ENCODE data around the gene ATCAY.

ATCAY gene

GRCh38 chr19:3880471-3881271 lies at the start of gene ATCAY:
Gene ATCAY (plus strand): TSS chr19:3880685. CDS start chr19:3885768, 5,083 bp downstream.
- FAIRE-seq = no peak

GRCh38 chr19:3831601-3832000 lies 48.9 kb upstream of the ATCAY start:
- no peak for FAIRE-seq

DNA sequence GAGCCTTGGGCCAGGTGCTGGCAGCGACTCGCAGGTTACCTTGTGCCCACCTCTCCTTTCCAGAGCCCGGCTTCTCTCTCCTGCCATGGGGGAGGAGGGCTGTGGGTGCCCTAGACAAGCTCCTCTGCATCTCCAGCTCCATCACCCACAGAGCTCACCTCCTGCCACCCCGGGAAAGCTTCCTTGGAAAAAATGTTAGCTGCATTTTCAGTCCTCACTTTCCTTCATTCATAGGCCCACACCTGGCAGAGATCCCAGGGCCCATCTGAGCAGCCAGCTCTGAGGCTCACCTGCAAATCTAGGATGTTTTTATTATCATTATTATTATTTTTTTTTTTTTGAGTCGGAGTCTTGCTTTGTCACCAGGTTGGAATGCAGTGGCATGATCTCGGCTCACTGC lies 48.5 kb upstream of the ATCAY start:
- no peak for FAIRE-seq

- FAIRE-seq = no peak
These were observed 46.7 kb upstream of the ATCAY start for GRCh38 chr19:3833578-3834348.

DNA sequence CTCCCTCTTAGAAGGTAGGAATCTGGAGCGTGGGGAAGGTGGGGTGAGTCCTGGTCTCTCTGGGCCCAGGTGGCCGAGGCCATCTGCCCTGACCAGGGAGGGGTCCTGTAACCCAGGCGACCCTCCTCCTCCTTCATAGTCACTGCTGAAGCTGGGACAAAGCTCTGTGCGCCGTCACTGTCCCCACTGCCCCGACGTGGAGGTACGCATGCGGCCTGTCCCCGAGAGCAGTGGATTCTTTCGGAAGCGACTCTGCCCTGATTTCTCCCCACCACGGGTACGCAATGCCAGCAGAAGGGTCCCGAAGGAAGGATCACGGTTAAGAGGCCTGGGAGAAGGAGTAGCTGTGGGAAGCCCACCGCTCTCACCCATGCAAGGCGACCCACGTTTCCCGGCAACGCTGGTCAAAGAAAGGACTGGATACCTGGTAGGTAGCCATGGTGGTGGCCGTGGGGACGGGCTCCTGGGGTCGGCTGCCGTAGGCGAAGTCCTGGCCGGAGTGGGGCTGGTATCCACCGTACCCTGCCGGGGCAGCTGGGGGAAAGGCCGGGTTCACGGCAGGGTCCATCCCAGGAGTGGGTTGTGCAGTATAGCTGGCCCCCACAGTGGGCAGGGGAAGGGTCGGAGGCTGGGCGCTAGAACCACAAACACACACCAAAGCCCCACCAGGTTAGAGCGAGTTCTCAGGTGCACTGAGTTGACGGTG lies 46.0 kb upstream of the ATCAY start:
- FAIRE-seq = no peak

DNA sequence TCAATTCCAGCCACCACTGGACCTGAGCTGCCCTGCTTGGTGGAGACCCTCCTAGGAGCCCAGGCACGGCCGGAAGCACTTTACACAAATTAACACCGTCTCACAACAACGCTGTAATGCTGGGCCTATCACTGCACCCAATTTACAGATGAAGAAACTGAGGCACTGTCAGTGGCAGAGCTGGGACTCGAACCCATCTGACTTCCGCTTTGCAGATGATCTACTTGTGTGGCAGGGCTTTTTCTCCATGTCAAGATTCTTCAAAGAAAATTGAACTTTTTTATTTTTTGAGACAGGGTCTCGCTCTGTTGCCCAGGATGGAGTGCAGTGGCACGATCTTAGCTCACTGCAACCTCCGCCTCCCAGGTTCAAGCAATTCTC lies 45.4 kb upstream of the ATCAY start:
- FAIRE-seq = no peak

DNA sequence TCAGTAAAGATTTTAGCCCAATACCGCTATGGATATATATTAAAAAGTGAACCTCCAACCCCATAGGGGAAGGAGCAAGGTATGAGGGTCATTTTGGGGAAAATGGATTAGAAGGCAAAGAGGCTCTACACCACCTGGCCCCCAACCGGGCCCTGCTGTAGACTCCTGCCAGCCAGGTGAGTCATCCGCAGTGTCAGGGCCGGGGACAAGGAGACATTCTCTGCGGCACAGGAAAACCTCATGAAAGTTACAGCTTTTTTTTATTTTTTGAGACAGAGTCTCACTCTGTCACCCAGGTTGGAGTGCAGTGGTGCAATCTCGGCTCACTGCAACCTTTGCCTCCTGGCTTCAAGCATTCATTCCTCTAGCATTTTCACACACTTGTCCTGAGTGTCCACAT lies 43.6 kb upstream of the ATCAY start:
- FAIRE-seq = no peak

DNA sequence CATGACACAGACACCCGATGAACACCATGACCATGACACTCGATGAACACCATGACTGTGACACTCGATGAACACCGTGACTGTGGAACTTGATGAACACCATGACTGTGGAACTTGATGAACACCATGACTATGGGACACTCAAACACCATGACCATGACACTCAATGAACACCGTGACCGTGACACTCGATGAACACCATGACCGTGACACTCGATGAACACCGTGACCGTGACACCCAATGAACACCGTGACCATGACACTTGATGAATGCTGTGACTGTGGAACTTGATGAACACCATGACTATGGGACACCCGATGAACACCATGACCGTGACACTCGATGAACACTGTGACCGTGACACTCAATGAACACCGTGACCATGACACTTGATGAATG lies 43.2 kb upstream of the ATCAY start:
- FAIRE-seq = no peak

DNA sequence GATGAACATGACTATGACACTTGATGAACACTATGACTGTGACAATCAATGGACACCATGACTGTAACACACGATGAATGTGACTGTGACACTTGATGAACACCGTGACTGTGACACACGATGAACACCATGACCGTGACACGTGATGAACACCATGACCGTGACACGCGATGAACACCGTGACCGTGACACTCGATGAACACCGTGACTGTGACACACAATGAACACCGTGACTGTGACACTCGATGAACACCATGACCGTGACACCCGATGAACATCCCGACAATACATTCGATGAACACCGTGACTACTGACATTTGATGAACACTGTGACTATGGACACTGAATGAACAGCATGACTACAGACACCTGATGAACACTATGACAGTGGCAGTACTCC lies 42.6 kb upstream of the ATCAY start:
- no peak for FAIRE-seq

- no peak for FAIRE-seq
These were observed 41.8 kb upstream of the ATCAY start for GRCh38 chr19:3838661-3839060.

DNA sequence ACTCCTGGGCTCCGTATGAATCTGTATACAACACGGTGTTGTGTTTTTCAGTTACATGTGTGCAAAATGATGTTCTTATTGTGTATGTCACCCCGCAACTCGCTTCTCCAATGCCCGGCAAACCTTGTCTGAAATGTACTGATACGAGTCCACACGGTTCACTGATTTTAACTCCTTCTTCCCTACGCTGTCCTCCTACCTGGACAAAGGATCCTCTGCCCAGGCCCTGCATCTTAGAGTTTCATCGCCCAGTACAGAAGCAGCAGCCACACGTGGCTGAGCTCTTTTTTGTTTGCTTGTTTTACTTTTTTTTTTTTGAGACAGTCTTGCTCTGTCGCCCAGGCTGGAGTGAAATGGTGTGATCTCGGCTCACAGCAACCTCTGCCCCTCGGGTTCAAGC lies 40.5 kb upstream of the ATCAY start:
- no peak for FAIRE-seq

DNA sequence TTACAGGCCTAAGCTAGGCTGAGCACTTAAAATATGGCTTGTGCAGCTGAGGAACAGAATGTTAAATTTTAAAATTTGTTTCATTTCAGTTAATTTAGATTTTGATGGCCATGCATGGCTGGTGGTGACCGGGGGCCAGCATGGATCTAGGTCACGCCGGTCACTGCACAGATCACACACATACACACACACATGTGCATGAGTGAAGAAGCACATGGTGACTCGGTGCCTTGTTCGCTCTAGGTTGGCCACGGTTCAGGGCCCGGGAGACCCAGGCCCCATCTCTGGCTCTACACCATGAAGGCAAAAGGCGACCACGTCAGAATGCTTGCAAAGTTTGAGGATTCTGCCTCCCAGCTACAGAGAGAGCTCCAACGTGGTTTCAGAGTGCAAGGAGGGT lies 39.7 kb upstream of the ATCAY start:
- no peak for FAIRE-seq

DNA sequence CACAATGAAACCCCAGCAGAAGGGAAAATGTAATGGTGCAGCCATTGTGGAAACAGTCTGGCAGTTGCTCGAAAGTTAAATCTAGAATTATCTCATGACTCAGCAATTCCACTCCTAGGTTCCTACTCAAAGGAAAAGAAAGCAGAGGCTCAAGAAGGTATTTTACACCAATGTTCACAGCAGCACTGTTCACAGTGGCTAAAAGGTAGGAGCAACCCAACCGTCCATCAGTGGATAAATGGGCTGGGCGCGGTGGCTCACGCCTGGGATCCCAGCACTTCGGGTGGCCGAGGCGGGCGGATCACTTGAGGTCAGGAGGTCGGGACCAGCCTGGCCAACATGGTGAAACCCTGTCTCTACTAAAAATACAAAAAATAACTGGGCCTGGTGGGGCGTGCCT lies 37.5 kb upstream of the ATCAY start:
- FAIRE-seq = no peak

GRCh38 chr19:3844596-3844995 lies 35.9 kb upstream of the ATCAY start:
- no peak for FAIRE-seq

DNA sequence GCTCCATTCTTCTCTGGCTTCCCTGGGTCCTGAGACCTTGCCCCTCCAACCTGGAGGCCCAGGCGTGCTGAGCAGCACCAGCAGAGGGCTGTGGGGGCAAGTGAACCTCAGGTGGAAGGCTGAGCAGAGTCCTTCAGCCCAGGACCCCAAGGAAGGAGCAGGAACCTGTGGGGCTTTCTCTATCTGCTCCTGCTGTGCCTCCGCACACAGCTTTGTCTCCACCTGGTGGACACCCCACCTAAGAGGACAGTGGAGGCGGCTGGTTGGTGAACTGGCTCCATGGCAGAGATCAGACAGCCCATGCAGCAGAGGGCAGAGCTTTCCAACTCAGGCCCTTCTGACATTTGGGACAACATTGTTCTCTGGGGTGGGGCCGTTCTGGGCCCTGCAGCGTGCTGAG lies 31.4 kb upstream of the ATCAY start:
- FAIRE-seq = no peak

GRCh38 chr19:3849787-3850186 lies 30.7 kb upstream of the ATCAY start:
- no peak for FAIRE-seq

DNA sequence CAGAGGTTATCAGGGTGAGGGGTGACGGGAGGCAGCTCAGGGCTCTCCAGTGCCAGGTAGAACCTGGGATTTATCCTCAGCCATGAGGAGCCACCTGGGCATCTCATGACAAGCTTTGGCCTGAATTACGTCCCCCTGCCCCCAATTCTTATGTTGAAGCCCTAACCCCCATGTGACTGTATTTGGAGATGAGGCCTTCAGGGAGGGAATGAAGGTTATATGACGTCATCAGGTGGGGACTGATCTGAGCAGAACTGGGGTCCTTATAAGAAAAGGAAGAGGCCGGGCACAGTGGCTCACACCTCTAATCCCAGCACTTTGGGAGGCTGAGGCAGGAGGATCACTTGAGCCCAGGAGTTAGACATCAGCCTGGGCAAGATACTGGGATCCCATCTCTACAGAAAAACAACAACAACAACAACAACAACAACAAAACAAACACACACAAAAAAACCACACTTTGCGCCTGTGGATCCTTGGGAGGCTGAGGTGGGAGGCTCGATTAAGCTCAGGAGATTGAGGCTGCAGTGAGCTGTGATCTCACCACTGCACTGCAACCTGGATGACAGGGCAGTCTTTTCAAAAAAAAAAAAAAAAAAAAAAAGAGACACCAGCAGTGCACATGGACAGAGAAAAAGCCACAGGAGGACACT lies 30.0 kb upstream of the ATCAY start:
- no peak for FAIRE-seq

DNA sequence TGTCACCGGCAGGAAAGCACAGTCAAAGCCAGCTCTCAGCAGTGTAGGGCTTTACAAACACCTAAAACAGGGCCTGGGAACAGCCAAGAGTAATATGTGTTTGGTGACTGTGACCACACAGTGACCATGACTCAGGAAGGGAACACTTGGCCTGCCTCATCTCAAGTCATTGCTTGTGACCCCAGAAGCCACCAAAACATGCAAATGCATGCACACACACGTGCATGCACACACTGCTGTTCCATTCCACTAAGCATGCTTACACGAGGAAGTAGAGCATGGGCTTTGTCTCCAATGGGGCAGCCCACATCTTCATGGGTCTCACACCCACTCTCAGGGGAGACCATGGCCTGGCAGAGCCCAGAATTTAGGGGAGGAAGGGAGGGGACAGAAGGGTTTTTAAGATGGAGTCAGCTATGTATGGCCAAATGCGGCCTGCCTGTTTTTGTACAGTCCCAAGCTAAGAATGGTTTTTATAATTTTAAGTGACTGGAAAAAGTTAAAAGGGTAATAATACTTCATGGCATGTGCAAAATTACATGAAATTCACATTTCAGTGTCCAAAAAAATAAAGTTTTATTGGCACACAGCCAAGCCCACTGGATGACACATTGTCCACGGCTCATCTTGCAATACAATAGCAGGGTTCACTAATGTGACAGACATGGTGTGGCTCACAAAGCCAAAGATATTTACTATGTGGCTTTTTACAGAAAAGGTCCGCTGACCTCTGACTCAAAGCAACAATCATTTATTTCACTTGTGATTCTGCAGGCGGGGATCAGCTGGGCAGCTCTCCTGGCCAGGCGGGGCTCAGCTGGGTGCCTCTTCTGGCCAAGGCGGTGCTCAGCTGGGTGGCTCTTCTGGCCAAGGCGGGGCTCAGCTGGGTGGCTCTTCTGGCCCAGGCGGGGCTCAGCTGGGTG lies 29.0 kb upstream of the ATCAY start:
- FAIRE-seq = no peak

- FAIRE-seq = no peak
These were observed 28.3 kb upstream of the ATCAY start for GRCh38 chr19:3852177-3852511.

- FAIRE-seq = no peak
These were observed 27.8 kb upstream of the ATCAY start for GRCh38 chr19:3852614-3853254.

- FAIRE-seq = no peak
These were observed 25.2 kb upstream of the ATCAY start for GRCh38 chr19:3855320-3855719.
